H1 (cell line): ENCODE data around the gene GMPPA. TPM values are rescaled to one million over a fixed set of nuclear protein-coding genes. Genes with fewer than 3 reads are reported as not detected.

Source experiments
- CTCF ChIA-PET: fragments of 300-600 bp; sonication (Branson Sonifier 250); formaldehyde crosslinking; loops from one replicate; lab custom pipeline; 2021; ENCODE audit not compliant: partially characterized antibody; lab: Charles Lee
- POLR2A ChIA-PET: fragments of 300-600 bp; sonication (Branson Sonifier 250); formaldehyde crosslinking; loops from one replicate; lab custom pipeline; 2021; ENCODE audit warnings: inconsistent platforms; ENCODE audit not compliant: partially characterized antibody; lab: Charles Lee
- DNase-seq, 2 experiments: peaks; one replicate each; pipeline versions ENCODE4 v3.0.0 to v3.0.0-alpha.2; 2010 to 2022; ENCODE audit warnings: low spot score in 2 of 2, low read depth in 1 of 2, mixed read lengths in 1 of 2
- FAIRE-seq: peaks from 2 replicates; lab custom pipeline; 2011; peaks lifted over from hg19 to GRCh38; lab: Jason Lieb, UNC
- H2AFZ ChIP-seq: 2 replicates; pipeline ENCODE4 v1.8.1; 2012; ENCODE audit warnings: low read length, inconsistent platforms
- H2AK5ac ChIP-seq: 2 replicates; pipeline ENCODE4 v1.6.1; 2013; ENCODE audit warnings: low read depth, low read length
- H2BK120ac ChIP-seq: replicated peaks from 2 replicates; pipeline ENCODE3; 2013; ENCODE audit warnings: low read depth, low read length, inconsistent platforms
- H2BK12ac ChIP-seq: 2 replicates; pipeline ENCODE4 v1.6.1; 2013; ENCODE audit warnings: low read depth, low read length
- H2BK15ac ChIP-seq: 2 replicates; pipeline ENCODE4 v1.6.1; 2013; ENCODE audit warnings: low read length
- H2BK20ac ChIP-seq: 2 replicates; pipeline ENCODE4 v1.6.1; 2013; ENCODE audit warnings: low read length
- H2BK5ac ChIP-seq: 2 replicates; pipeline ENCODE4 v1.6.1; 2013; ENCODE audit warnings: low read depth, low read length
- H3K14ac ChIP-seq: 2 replicates; pipeline ENCODE4 v1.6.1; 2013; ENCODE audit warnings: inconsistent platforms; ENCODE audit not compliant: insufficient read length
- H3K18ac ChIP-seq: 2 replicates; pipeline ENCODE4 v1.6.1; 2013; ENCODE audit warnings: low read length; ENCODE audit errors: extremely low read depth
- H3K23ac ChIP-seq: 2 replicates; pipeline ENCODE4 v1.6.1; 2013; ENCODE audit warnings: inconsistent platforms; ENCODE audit not compliant: insufficient read length
- H3K23me2 ChIP-seq: 2 replicates; pipeline ENCODE4 v1.6.1; 2013; ENCODE audit warnings: low read depth, low read length
- H3K27ac ChIP-seq: 2 replicates; pipeline ENCODE4 v1.6.1; 2011; ENCODE audit warnings: low read depth, low read length, inconsistent platforms
- H3K27me3 ChIP-seq, 4 experiments: replicated peaks in 1 of 4; 1 replicate in 1 of 4; 2 replicates in 3 of 4; pipeline versions ENCODE4 v1.6.1 to v1.8.1; 2011 to 2013; ENCODE audit warnings: low read length in 3 of 4, mild to moderate bottlenecking in 3 of 4, inconsistent platforms in 2 of 4, mixed read lengths in 2 of 4, moderate library complexity in 1 of 4; ENCODE audit not compliant: control insufficient read depth in 3 of 4, insufficient read depth in 3 of 4; ENCODE audit errors: extremely low read depth in 1 of 4
- H3K36me3 ChIP-seq, 4 experiments: 2 replicates each; pipeline versions ENCODE4 v1.6.1 to v1.8.1; 2011 to 2013; ENCODE audit warnings: mild to moderate bottlenecking in 4 of 4, low read length in 3 of 4, moderate library complexity in 2 of 4, control low read depth in 1 of 4, inconsistent platforms in 1 of 4; ENCODE audit not compliant: insufficient read depth in 4 of 4, control insufficient read depth in 2 of 4
- H3K4ac ChIP-seq: replicated peaks from 2 replicates; pipeline ENCODE3; 2013; ENCODE audit warnings: low read length, low read depth, mixed read lengths, inconsistent platforms; ENCODE audit not compliant: insufficient read length
- H3K4me1 ChIP-seq, 4 experiments: replicated peaks in 1 of 4; 1 replicate in 1 of 4; 2 replicates in 3 of 4; pipeline versions ENCODE4 v1.6.1 to v1.8.1; 2011 to 2013; ENCODE audit warnings: low read length in 3 of 4, inconsistent platforms in 2 of 4, mixed read lengths in 1 of 4; ENCODE audit not compliant: insufficient read depth in 4 of 4, control insufficient read depth in 3 of 4
- H3K4me2 ChIP-seq, 2 experiments: 2 replicates each; pipeline versions ENCODE4 v1.6.1 to v1.8.1; 2011 to 2013; ENCODE audit warnings: low read depth in 2 of 2, low read length in 2 of 2, control low read depth in 1 of 2, inconsistent platforms in 1 of 2, mild to moderate bottlenecking in 1 of 2; ENCODE audit not compliant: insufficient read depth in 1 of 2
- H3K4me3 ChIP-seq, 4 experiments: fragments of 200-600, 300-600 bp in 1 of 4; sonication (generic), shearing (Covaris generic), sonication (Bioruptor Twin) in 1 of 4; 2 replicates each; pipeline versions ENCODE4 v1.5.1 to v1.8.1; 2011 to 2016; ENCODE audit warnings: low read length in 4 of 4, low read depth in 3 of 4, control low read depth in 2 of 4, inconsistent platforms in 2 of 4, mild to moderate bottlenecking in 2 of 4, mixed read lengths in 1 of 4, moderate library complexity in 1 of 4; ENCODE audit not compliant: insufficient read depth in 2 of 4; ENCODE audit errors: extremely low read depth in 1 of 4
- H3K56ac ChIP-seq: replicated peaks from 2 replicates; pipeline ENCODE3; 2013; ENCODE audit warnings: low read depth, mild to moderate bottlenecking, mixed read lengths, low read length, inconsistent platforms; ENCODE audit not compliant: insufficient read length
- H3K79me1 ChIP-seq: 2 replicates; pipeline ENCODE4 v1.6.1; 2013; ENCODE audit warnings: low read depth, low read length, control low read depth
- H3K79me2 ChIP-seq, 2 experiments: 2 replicates each; pipeline versions ENCODE4 v1.6.1 to v1.8.1; 2012 to 2013; ENCODE audit warnings: low read length in 2 of 2, mild to moderate bottlenecking in 2 of 2, inconsistent platforms in 1 of 2; ENCODE audit not compliant: insufficient read depth in 2 of 2, control insufficient read depth in 1 of 2
- H3K9ac ChIP-seq, 4 experiments: replicated peaks in 1 of 4; 1 replicate in 1 of 4; 2 replicates in 3 of 4; pipeline versions ENCODE4 v1.6.1 to v1.8.1; 2011 to 2013; ENCODE audit warnings: low read depth in 3 of 4, low read length in 3 of 4, control low read depth in 2 of 4, mild to moderate bottlenecking in 2 of 4, moderate library complexity in 2 of 4, inconsistent platforms in 1 of 4; ENCODE audit errors: extremely low read depth in 1 of 4
- H3K9me3 ChIP-seq, 2 experiments: 2 replicates each; pipeline versions ENCODE4 v1.6.1 to v1.8.1; 2012 to 2013; ENCODE audit warnings: mild to moderate bottlenecking in 2 of 2, moderate library complexity in 2 of 2, control low read depth in 1 of 2, inconsistent platforms in 1 of 2, low read depth in 1 of 2, low read length in 1 of 2, mixed read lengths in 1 of 2; ENCODE audit not compliant: insufficient read depth in 2 of 2
- H4K20me1 ChIP-seq, 2 experiments: replicated peaks in 1 of 2; 2 replicates each; pipeline versions ENCODE3 to v1.8.1; 2011 to 2013; ENCODE audit warnings: inconsistent platforms in 2 of 2, low read length in 2 of 2, mild to moderate bottlenecking in 1 of 2; ENCODE audit not compliant: insufficient read depth in 2 of 2, control insufficient read depth in 1 of 2
- H4K5ac ChIP-seq: 2 replicates; pipeline ENCODE4 v1.6.1; 2013; ENCODE audit warnings: low read length, low read depth, mixed read lengths, inconsistent platforms; ENCODE audit not compliant: insufficient read length
- H4K8ac ChIP-seq: 2 replicates; pipeline ENCODE4 v1.8.0; 2013; ENCODE audit warnings: mild to moderate bottlenecking, moderate library complexity, low read length, inconsistent platforms; ENCODE audit not compliant: insufficient read depth; ENCODE audit errors: extremely low read depth
- H4K91ac ChIP-seq: replicated peaks from 2 replicates; pipeline ENCODE3; 2013; ENCODE audit warnings: low read length, mixed read lengths, inconsistent platforms; ENCODE audit not compliant: insufficient read length
- ASH2L ChIP-seq: fragments of 200-600, 300-600 bp; sonication (generic); IDR thresholded peaks from one replicate; pipeline ENCODE4 v1.7.1; 2017; ENCODE audit warnings: low read length
- CREB1 ChIP-seq: IDR thresholded peaks from 2 replicates; pipeline ENCODE4 v1.6.1; 2012; ENCODE audit warnings: inconsistent platforms
- EGR1 ChIP-seq: IDR thresholded peaks from 2 replicates; pipeline ENCODE4 v1.6.1; 2011; ENCODE audit warnings: low read depth, low read length, borderline replicate concordance
- GABPA ChIP-seq: IDR thresholded peaks from 2 replicates; pipeline ENCODE4 v1.6.1; 2011; ENCODE audit warnings: mild to moderate bottlenecking, low read length, moderate library complexity, borderline replicate concordance; ENCODE audit not compliant: insufficient read depth
- PHF8 ChIP-seq: fragments of 200-600 bp; sonication (generic); conservative IDR thresholded peaks from 2 replicates; pipeline ENCODE4 v1.7.1; 2012; ENCODE audit warnings: low read depth, mild to moderate bottlenecking, inconsistent platforms, low read length, moderate library complexity
- POLR2A ChIP-seq, 2 experiments: IDR thresholded peaks; 1 replicate in 1 of 2; 2 replicates in 1 of 2; pipeline ENCODE4 v1.6.1; 2011; ENCODE audit warnings: low read depth in 2 of 2, low read length in 2 of 2, mild to moderate bottlenecking in 2 of 2; ENCODE audit errors: control extremely low read depth in 1 of 2
- RAD21 ChIP-seq, 2 experiments: IDR thresholded peaks in 1 of 2; conservative IDR thresholded peaks in 1 of 2; 2 replicates each; pipeline ENCODE4 v1.6.1; 2011; ENCODE audit warnings: low read depth in 2 of 2, low read length in 2 of 2, improper control_type of control experiment in 1 of 2, inconsistent platforms in 1 of 2, mild to moderate bottlenecking in 1 of 2, moderate library complexity in 1 of 2
- RXRA ChIP-seq: IDR thresholded peaks from 2 replicates; pipeline ENCODE4 v1.6.1; 2011; ENCODE audit warnings: low read depth, mild to moderate bottlenecking, low read length, moderate library complexity; ENCODE audit not compliant: insufficient read depth
- TAF7 ChIP-seq: optimal IDR thresholded peaks from 2 replicates; pipeline ENCODE3; 2011; ENCODE audit warnings: low read depth, mild to moderate bottlenecking, inconsistent platforms, low read length, moderate library complexity, borderline replicate concordance
- USF2 ChIP-seq: IDR thresholded peaks from 2 replicates; pipeline ENCODE4 v1.6.1; 2011; ENCODE audit warnings: low read length, improper control_type of control experiment
- WGBS, 2 experiments: shearing (Covaris generic) in 1 of 2; methylation state at CpG; one replicate each; pipeline versions ENCODE4 v1.1.6 to v1.1.7; 2013 to 2015; ENCODE audit warnings: low lambda C conversion rate in 2 of 2, mixed read lengths in 2 of 2, inconsistent platforms in 1 of 2, low coverage in 1 of 2, missing lambda C conversion rate in 1 of 2; ENCODE audit not compliant: insufficient replicate concordance in 2 of 2, insufficient coverage in 1 of 2, insufficient read length in 1 of 2; ENCODE audit errors: extremely low coverage in 1 of 2, missing lambda C conversion rate in 1 of 2; 5-methylcytosine and 5-hydroxymethylcytosine counted together
- polyA plus RNA-seq, 7 experiments: library from polyadenylated mRNA; depleted of rRNA in 3 of 7; stranded (reverse) in 5 of 7; unstranded in 2 of 7; fragments of >200 nt in 5 of 7; fragments of 200-250 nt in 2 of 7; gene quantifications; 1 replicate in 5 of 7; 2 replicates in 1 of 7; 4 replicates in 1 of 7; pipeline versions ENCODE4 v1.2.1 to v1.2.3, GENCODE V29; 2011 to 2013; ENCODE audit warnings: missing spikeins in 2 of 7, mixed read lengths in 2 of 7
- total RNA-seq: library from RNA; stranded (reverse); fragmentation: NEBNext Ultra II Directional; extraction: Animal tissue kit (Norgen Biotek cat#: 25700); gene quantifications from 2 replicates; pipeline ENCODE4 v1.2.1, GENCODE V29; 2021

The GMPPA gene
- total and polyA plus RNA-seq, 2 of the 8 experiments (the other 6 are each of a cell fraction or from before 2014, with no cell fraction given): 34.3 to 98.8 TPM

DNA sequence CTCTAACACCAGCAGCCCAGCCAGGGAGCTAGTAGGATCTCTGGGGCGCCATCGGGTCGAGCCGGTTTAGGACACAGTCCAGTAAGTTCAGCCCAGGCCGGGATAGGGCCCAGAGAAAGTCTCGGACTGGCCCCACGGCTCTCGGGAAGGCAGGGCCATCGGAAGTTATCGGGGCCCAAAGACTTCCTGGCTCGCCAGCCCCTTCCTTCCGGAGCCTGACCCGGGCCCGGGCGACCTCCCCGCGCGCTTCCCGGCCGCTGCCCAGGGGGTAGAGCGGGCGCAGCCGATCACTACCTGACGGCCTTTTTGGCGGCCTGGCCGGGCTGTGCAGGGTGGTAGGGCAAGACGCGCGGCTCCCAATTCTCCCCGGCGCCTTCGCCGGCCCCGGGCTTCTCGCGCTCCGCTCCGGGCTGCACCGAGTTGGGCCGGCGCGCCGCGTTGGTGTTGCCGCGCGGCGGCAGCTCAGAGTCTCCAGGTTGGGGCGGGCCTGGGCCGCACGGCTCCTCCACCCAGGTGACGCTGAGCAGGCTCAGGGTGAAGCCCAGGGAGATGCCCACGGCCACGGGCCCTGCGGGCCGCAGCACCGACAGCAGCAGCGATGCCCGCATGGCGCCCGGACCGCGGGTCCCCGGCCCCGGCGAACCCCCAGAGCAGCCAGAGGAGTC is 44.4 kb downstream of the GMPPA start:
- Histone ChIP-seq H2BK12ac (no peak overlapping the region), H3K23me2 (peaks cover 14% of the 10 kb centered on the region; the same call in 1 of the 2 replicates), H3K27ac (peak overlapping the region; percentile 19; the same call in 1 of the 2 replicates), H3K4me3 (peak overlapping the region; percentile 73 to 90 (median 80)), H3K79me2 (peaks cover 0 to 6% of the 10 kb centered on the region in 2 experiments; a peak in 1 of 4 replicates), H3K18ac (peak overlapping the region; percentile 48; the same call in 1 of the 2 replicates), H2BK120ac (no peak overlapping the region), H3K23ac (no peak overlapping the region), H3K14ac (no peak overlapping the region), H4K5ac (no peak overlapping the region), H3K79me1 (peaks cover 4% of the 10 kb centered on the region; the same call in 1 of the 2 replicates), H3K4me2 (peak overlapping the region; percentile 62 to 90), H3K4ac (no peak overlapping the region), H2AK5ac (no peak overlapping the region), H4K91ac (no peak overlapping the region), H3K9me3 (no peaks in the 10 kb centered on the region), H3K27me3 (peaks cover 0 to 4% (median 0%) of the 10 kb centered on the region in 4 experiments; a peak in 2 of 7 replicates), H3K9ac (peak overlapping the region in 3 of 4 experiments; percentile 52 to 76 (median 65); a peak in 6 of 7 replicates), H4K8ac (peak overlapping the region; percentile 72; the same call in 1 of the 2 replicates), H4K20me1 (peaks cover 14 to 20% of the 10 kb centered on the region in 2 experiments), H2AFZ (no peak overlapping the region), H2BK20ac (no peak overlapping the region), H2BK15ac (no peak overlapping the region), H3K56ac (peak overlapping the region; percentile 84), H3K36me3 (peaks cover 4 to 22% (median 12%) of the 10 kb centered on the region in 4 experiments; a peak in 6 of 8 replicates), H2BK5ac (peak overlapping the region; percentile 85; the same call in 1 of the 2 replicates), H3K4me1 (peaks cover 5 to 20% (median 11%) of the 10 kb centered on the region in 4 experiments)
- DNase-seq: peak in 1 of 2 experiments; percentile 83
- CTCF ChIA-PET: interaction anchor here (0.9 to 113.1 kb wide), 16 partner anchors 9 to 139 kb away, joined by 3 to 7248 read pairs (median 8); partner anchors contain the start of genes DES, GMPPA, SPEG and STK11IP
- POLR2A ChIA-PET: interaction anchor here (0.6 to 3.3 kb wide), 13 partner anchors 11 to 110 kb away, joined by 3 to 44 read pairs (median 5); partner anchors contain the start of genes GMPPA, INHA, OBSL1 and STK11IP
- no peak for FAIRE-seq
- WGBS, 2 experiments: 1% methylated on average over 41 of the region's 66 CpGs; no CpG with 5 or more reads in 1 of the 2 experiments
- TF ChIP-seq POLR2A (IDR thresholded peaks at IDR 0.05; ENCODE audit: control extremely low read depth in 1 of 2, low read depth in 2 of 2, low read length in 2 of 2): peak in 1 of 2 experiments; percentile 32; a peak in 1 of 3 replicates
- TF ChIP-seq ASH2L: peak; percentile 26
- TF ChIP-seq RAD21 (IDR thresholded peaks at IDR 0.05 in 1 of 2, conservative IDR thresholded peaks at IDR 0.05 in 1 of 2; ENCODE audit: low read depth in 2 of 2, low read length in 2 of 2): no peak
- TF ChIP-seq EGR1: no peak
- TF ChIP-seq RXRA: no peak
- TF ChIP-seq USF2: no peak
- no peak for TF ChIP-seq TAF7
- no peak for TF ChIP-seq GABPA
- TF ChIP-seq PHF8: peak; percentile 47
- no peak for TF ChIP-seq CREB1
